ENCODE measurements around the gene TENM4.

The TENM4 gene

GRCh38 chr11:78946945-78947902 is 493.6 kb downstream of the TENM4 start:
- no peak for DNase-seq

- no peak for DNase-seq
These were observed 497.0 kb downstream of the TENM4 start for GRCh38 chr11:78943841-78944240.

- no peak for DNase-seq
These were observed 497.7 kb downstream of the TENM4 start for GRCh38 chr11:78943154-78943553.

GRCh38 chr11:78941226-78941851 is 499.5 kb downstream of the TENM4 start:
- peak; percentile 19 for DNase-seq

- peak; percentile 89 for DNase-seq
These were observed 500.2 kb downstream of the TENM4 start for GRCh38 chr11:78940500-78941225.

- no peak for DNase-seq
These were observed 501.9 kb downstream of the TENM4 start for GRCh38 chr11:78938971-78939370.

- DNase-seq, result no peak
These were observed 502.8 kb downstream of the TENM4 start for GRCh38 chr11:78938036-78938435.

GRCh38 chr11:78935398-78936068 is 505.3 kb downstream of the TENM4 start:
- no peak for DNase-seq

- no peak for DNase-seq
These were observed 507.5 kb downstream of the TENM4 start for GRCh38 chr11:78933350-78933749.

GRCh38 chr11:78932757-78933156 is 508.1 kb downstream of the TENM4 start:
- no peak for DNase-seq

GRCh38 chr11:78931891-78932290 is 508.9 kb downstream of the TENM4 start:
- DNase-seq, result peak; percentile 54

- no peak for DNase-seq
These were observed 509.9 kb downstream of the TENM4 start for GRCh38 chr11:78930810-78931523.

- no peak for DNase-seq
These were observed 511.0 kb downstream of the TENM4 start for GRCh38 chr11:78929906-78930220.

GRCh38 chr11:78929207-78929905 is 511.5 kb downstream of the TENM4 start:
- DNase-seq, result no peak

- no peak for DNase-seq
These were observed 513.3 kb downstream of the TENM4 start for GRCh38 chr11:78927511-78927910.

- DNase-seq, result no peak
These were observed 514.0 kb downstream of the TENM4 start for GRCh38 chr11:78926633-78927338.

- no peak for DNase-seq
These were observed 515.4 kb downstream of the TENM4 start for GRCh38 chr11:78925387-78925786.

GRCh38 chr11:78922859-78923625 is 517.8 kb downstream of the TENM4 start:
- no peak for DNase-seq

GRCh38 chr11:78921509-78921908 is 519.3 kb downstream of the TENM4 start:
- DNase-seq, result peak; percentile 38

GRCh38 chr11:78920329-78920728 is 520.5 kb downstream of the TENM4 start:
- no peak for DNase-seq

Data from DMS153 (cell line).